Left renal pelvis (tissue), 4 donors: ENCODE measurements around the gene C1R. TPM values are rescaled to one million over a fixed set of nuclear protein-coding genes. Genes with fewer than 3 reads are reported as not detected.
"Not testable (repeated sequence)": the region's sequence is repeated elsewhere in the genome, so short reads cannot be mapped to it uniquely, and the experiment has no call there.

Source experiments
- DNase-seq, 4 donors: peaks; one replicate each; pipeline ENCODE4 v3.0.0-alpha.2; 2013; ENCODE audit warnings: low read depth in 4 of 4, low spot score in 3 of 4
- polyA plus RNA-seq, 4 donors: library from polyadenylated mRNA; unstranded; fragments of 120-200 nt; gene quantifications; one replicate each; pipeline ENCODE4 v1.2.1, GENCODE V29; 2013; ENCODE audit not compliant: insufficient read length in 4 of 4

The C1R gene
- polyA plus RNA-seq, 4 donors, result 33.9 to 275 (median 59.1) TPM

DNA sequence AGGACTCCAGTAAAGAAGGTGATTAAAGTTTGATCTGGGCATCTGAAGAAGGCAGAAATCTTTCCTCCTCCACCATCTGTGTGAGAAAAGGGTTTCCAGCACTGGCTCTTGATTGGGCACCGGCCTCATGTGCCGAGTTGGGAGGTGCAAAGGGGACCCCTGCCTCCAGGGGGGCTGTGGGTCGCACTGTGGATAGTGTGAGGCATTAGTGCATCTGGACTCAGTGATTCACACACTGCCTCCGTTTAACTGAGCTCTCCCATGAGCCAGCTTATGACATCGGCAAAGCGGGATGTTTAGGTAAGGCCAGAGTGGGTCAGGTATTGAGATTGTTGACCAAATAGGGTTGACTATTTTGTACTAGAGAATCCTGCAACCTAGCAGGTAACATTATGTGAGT, 22.9 kb downstream of the C1R start:
- no peak for DNase-seq

DNA sequence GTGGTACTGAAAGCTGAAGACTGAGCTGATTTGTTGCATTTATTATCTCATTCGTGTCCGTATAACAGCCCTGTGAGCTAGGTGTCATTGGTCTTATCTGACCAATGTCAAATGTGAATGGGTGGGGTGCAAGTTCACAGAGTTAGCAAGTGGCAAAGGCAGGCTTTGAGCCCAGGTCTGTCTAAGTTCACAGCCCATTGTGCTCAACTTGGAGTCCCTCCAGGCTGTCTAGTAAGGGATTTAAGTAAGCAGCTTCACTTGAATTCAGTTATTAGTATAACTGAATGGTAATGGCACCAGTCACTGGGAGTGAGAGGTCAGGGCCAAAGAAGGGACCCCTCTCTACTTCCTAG, 23.3 kb downstream of the C1R start:
- no peak for DNase-seq

DNA sequence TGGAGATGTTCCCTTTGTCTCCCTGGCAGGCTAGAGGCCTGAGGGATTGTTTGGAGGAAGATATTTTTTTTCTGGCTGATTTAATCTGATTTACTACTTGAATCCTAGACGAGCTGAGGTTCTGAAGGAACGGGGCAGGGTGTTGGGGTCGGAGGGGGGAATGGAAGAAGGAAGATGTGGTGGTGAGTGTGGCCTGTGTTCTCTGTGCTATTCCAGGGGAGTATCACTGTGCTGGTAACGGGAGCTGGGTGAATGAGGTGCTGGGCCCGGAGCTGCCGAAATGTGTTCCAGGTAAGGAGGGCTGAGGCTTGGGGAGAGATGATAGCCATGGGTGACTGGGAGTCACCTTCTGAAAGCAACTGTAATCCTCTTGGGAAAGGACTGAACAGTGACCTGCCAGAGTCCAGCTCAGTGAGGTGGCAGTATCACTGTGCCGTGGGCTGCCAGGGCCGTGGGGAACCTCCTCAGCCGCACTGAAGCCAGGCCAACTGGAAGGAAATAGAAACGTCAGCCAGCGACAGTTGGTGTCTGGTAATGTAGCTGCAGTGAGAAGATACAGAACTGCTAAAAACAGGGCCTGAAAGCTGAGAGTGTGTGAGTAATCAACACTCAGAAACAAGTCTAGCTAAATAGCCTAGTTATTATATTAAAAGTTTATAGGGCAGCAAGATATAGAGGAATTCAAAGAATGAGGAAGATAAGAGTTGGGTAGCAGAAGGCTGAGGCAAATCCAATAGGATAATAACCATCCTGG, 23.8 kb downstream of the C1R start:
- no peak for DNase-seq

DNA sequence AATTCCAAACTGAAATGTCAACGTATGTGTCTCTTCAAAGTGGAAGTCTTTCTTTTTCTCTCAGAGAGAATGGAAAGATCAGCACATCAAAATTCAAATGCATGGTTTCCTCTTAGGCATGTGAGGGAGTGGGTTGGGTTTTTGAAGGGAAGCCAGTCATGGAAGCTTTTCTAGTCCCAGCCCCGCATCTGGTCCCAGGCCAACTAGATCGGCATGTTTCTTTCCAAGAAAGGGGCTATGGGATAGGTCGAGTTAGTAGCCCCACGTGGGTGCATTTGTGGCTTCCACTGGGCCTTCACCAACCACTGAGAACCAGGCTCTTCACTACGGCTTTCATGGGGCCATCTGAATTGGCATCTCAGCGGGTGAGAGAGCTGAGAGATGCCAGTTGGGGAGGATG, 25.1 kb downstream of the C1R start:
- DNase-seq, result no peak

- no peak for DNase-seq
Observed at GRCh38 chr12:7066596-7066995, 25.6 kb downstream of the C1R start.

GRCh38 chr12:7065073-7065623, 27.1 kb downstream of the C1R start:
- DNase-seq, result no peak

DNA sequence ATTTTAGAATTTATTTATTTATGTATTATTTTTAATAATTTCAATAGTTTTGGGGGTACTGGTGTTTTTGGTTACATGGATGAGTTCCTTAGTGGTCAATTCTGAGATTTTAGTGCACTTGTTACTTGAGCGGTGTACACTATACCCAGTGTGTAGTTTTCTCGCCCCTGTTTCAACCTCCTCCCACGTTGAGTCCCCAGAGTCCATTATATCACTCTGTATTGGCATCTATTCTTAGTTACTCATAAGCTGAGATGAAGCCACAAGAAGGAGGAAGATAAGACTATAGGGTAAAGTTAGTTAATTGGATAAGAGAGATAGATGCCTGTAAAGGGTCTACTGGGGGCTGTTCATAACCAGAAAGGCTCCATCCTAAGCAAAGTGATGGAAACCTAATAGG, 27.7 kb downstream of the C1R start:
- DNase-seq, result no peak

DNA sequence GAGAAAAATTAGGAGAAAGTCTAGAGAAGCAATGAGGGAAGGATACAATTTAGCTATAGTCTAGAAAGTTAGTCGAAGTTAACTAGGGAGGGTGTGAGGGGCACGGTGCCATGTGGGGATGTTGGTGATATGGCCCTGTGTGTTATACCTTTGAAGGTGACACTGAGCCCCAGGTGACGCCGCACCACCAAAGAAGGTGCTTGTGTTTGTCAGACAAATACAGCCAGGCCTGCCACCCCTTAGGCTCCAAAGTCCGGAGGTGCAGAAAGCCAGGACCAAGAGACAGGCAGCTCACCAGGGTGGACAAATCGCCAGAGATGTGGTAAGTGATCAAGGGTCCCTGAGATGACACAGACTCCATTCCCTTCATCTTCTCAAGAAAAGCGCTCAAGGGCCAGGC, 30.6 kb downstream of the C1R start:
- DNase-seq, result no peak

DNA sequence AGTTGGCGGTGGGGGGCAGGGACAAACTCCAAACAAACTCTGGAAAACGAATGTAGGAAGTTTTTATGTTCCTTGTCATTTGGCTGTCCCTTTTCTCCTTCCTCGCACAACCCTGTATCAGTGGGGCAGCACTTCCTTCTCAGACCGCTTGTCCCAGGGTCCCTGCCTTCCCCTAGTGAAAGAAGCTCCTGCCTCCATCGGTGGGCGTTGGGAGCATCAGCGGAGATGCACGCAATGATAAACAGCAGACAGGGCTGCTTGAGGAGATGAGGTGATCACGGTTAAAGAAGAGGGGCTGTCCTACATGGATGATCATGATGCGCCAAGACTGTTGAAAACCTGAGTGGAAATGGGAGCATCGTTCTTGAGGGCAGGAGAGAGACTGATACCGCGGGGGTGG, 31.1 kb downstream of the C1R start:
- DNase-seq, result no peak

DNA sequence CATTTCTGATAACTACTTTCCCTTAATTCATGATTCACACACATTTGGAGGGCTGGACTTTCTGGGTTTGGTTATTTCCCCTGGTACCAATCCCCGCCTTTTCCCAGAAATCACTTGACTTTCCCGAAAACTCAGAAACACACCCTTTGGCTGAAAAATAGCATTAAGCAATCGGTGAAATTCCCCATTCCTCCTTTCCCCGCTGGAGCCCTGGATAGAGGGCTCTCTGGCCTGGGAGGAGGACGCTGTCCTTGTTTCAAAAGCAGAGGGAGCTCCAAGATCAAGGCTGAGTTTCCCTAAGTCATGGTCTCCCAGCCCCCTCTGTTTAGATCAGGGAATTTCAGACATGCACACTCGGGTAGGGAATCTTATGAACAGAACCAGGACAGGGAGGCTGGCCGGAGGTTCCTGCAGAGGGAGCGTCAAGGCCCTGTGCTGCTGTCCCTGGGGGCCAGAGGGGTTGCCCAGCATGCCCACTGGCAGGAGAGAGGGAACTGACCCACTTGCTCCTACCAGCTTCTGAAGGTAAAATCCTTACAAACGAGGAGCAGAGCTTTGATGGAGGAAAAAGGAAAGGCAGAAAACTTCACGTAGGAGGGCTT, 31.8 kb downstream of the C1R start, which contains the start of gene C1S:
Gene C1S (plus strand): TSS at position 366 of the 602 bp plus-strand sequence. CDS start 1,195 bp downstream, outside the sequence.
- peak; percentile 56 to 80 (median 76) for DNase-seq

DNA sequence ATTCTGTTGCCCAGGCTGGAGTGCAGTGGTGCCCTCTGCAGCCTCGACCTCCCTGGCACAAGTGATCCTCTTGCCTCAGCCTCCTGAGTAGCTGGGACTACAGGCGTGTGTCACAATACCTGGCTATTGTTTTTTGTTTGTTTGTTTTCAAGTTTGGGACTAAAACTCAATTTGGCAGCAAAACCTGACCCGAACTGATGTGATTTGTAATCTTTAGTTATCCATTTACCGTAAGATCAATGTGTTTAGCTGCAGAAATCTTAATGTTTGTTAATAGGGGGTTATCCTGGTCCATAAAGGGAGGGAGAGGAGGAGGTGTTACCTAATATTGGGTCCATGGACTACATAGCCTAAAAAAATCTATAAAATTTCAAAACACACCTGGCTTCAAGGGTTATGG, 32.5 kb downstream of the C1R start:
- DNase-seq, result no peak

DNA sequence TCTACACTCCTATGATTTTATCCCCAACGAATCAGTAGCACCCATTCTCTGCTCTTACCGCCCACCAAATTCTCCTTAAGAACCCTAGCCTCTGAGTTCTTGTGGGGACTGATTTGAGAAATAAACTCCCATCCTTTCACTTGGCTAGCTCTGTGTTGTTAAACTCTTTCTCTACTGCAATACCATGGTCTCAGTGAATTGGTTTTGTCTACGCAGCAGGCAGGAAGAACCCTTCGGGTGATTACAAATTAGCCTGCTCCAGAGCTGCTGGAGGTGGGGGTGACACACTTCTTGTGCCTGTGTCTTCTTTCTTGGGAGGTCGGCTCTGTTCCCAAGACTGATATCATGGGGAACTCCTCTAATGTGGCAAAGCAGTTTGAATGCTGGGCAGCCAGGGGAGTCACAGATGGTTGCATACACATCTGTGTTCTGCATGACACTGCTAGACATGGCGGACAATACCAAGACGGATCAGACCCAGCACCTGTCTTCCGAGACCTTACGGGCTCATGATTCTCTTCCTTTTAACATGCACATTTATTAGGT, 33.3 kb downstream of the C1R start:
- no peak for DNase-seq

GRCh38 chr12:7058163-7058845, 33.9 kb downstream of the C1R start:
- DNase-seq, result no peak

DNA sequence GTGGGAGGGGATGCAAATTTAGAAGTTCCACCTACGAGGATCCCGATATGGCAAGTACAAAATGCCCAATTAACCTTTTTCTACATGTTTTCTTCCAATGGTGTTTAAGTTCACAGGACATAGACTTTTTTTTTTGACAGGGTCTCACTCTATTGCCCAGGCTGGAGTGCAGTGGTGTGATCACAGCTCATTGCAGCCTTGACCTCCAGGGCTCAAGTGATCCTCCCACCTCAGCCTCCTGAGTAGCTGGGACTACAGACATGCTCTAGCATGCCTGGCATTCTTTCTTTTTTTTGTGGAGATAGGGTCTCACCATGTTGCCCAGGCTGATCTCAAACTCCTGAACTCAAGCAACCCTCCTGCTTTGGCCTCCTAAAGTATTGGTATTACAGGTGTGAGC, 36.5 kb downstream of the C1R start:
- DNase-seq, result not testable (repeated sequence)

- no peak for DNase-seq
Observed at GRCh38 chr12:7054925-7055324, 37.3 kb downstream of the C1R start.

- not testable (repeated sequence) for DNase-seq
Observed at GRCh38 chr12:7049973-7050372, 42.3 kb downstream of the C1R start.

- not testable (repeated sequence) for DNase-seq
Observed at GRCh38 chr12:7049445-7049951, 42.7 kb downstream of the C1R start.

DNA sequence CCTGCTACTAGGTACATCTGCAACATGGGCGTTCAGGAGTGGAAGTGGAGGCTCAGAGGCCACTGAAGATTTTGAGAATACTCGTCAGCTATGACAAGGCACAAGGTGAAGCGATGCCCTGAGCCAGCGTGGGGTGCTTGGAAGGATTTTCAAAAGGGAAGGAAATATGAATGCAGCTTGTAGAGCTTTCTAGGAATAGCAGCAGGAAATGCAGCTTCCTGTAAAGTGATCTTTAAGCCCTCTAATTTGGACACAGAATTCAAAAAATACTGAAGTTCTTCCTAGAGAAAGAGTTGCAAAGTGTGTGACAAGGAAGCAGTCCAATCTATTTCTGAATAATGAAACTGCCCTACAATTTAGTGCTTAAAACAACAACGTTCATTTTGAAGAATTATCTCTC, 44.9 kb downstream of the C1R start:
- DNase-seq, result no peak

DNA sequence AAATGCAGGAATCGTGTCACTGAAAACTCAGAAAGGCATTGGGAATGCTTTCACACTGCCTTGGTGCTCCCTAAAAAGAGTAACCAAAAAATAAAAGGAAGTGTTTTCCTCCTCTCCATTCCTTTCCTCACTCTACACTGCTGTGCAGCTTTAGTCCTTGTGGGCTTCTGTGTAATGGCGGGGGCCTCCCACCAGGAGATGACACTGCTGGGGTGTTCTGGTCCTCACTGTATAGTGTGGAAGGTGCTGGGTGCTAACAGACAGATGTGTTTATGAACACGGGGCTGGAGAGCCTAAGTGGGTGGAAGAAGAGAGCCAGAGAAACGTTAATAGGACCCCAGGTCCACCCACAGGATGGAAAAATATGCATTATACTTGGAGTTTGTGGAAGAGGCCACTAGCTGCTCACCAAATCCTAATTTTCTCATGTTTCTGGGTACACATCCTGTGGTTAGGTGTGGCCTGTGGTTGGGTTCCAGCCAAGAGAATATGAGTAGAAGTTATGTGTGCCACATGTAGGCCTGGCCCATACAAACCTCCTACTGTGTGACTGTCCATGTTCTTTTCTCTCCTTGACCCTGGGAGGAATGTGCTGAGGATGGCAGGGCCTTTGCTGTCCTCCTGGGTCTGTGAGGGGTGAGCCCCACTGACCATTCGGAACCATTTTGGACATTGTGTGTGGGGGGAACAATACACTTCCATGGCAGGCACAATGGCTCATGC, 45.7 kb downstream of the C1R start:
- DNase-seq, result no peak

DNA sequence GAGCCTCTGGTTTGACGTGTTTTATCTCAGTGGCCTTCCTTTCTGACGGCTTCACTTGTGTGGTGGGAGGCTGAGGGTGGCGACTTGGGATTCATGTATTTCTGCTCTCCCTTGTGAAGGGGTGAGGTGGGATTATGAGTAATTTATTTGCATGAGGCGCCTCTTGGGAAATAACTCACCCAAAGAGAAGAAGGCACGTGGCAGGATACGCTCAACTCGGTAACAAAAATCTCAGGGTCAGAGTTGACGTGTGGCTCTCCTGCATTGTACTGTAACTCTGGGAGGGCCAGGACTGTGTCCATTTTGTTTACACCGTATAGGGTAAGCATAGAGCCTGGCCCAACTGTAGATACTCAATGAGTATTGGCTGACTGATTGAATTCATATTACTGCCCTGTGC, 46.3 kb downstream of the C1R start:
- no peak for DNase-seq
